ENCODE measurements around the gene HOGA1.
"Not testable (repeated sequence)": the region's sequence is repeated elsewhere in the genome, so short reads cannot be mapped to it uniquely, and the experiment has no call there.

The HOGA1 gene

GRCh38 chr10:97611473-97611872 lies 27.3 kb downstream of the HOGA1 start:
- DNase-seq (ENCODE audit: low spot score) = no peak

GRCh38 chr10:97612386-97612785 lies 28.2 kb downstream of the HOGA1 start:
- DNase-seq (ENCODE audit: low spot score) = no peak

- DNase-seq (ENCODE audit: low spot score) = no peak
Observed at GRCh38 chr10:97618285-97618684, 34.1 kb downstream of the HOGA1 start.

GRCh38 chr10:97618733-97619132 lies 34.5 kb downstream of the HOGA1 start:
- no peak for DNase-seq (ENCODE audit: low spot score)

GRCh38 chr10:97623277-97623676 lies 39.1 kb downstream of the HOGA1 start:
- no peak for DNase-seq (ENCODE audit: low spot score)

- no peak for DNase-seq (ENCODE audit: low spot score)
Observed at GRCh38 chr10:97627731-97628130, 43.5 kb downstream of the HOGA1 start.

- no peak for DNase-seq (ENCODE audit: low spot score)
Observed at GRCh38 chr10:97628228-97628627, 44.0 kb downstream of the HOGA1 start.

GRCh38 chr10:97629289-97629688 lies 45.1 kb downstream of the HOGA1 start:
- no peak for DNase-seq (ENCODE audit: low spot score)

- DNase-seq (ENCODE audit: low spot score) = no peak
Observed at GRCh38 chr10:97631098-97631497, 46.9 kb downstream of the HOGA1 start.

- peak; percentile 94 for DNase-seq (ENCODE audit: low spot score)
Observed at GRCh38 chr10:97632949-97633884, 49.0 kb downstream of the HOGA1 start, which contains the start of gene MORN4. MORN4 (minus strand) TSS chr10:97633500; CDS start chr10:97619653, 13,847 bp downstream.

- peak; percentile 17 for DNase-seq (ENCODE audit: low spot score)
Observed at GRCh38 chr10:97633921-97634320, 49.7 kb downstream of the HOGA1 start.

- no peak for DNase-seq (ENCODE audit: low spot score)
Observed at GRCh38 chr10:97635577-97635976, 51.4 kb downstream of the HOGA1 start.

- not testable (repeated sequence) for DNase-seq (ENCODE audit: low spot score)
Observed at GRCh38 chr10:97639090-97639489, 54.9 kb downstream of the HOGA1 start.

- DNase-seq (ENCODE audit: low spot score) = peak; percentile 99
Observed at GRCh38 chr10:97640174-97640867, 56.1 kb downstream of the HOGA1 start, which contains the start of gene PI4K2A. PI4K2A (plus strand) TSS chr10:97640671; CDS start chr10:97640743, 72 bp downstream.

- DNase-seq (ENCODE audit: low spot score) = no peak
Observed at GRCh38 chr10:97640868-97641811, 57.0 kb downstream of the HOGA1 start.

- DNase-seq (ENCODE audit: low spot score) = not testable (repeated sequence)
Observed at GRCh38 chr10:97642471-97643159, 58.4 kb downstream of the HOGA1 start.

- DNase-seq (ENCODE audit: low spot score) = no peak
Observed at GRCh38 chr10:97643441-97643985, 59.3 kb downstream of the HOGA1 start.

GRCh38 chr10:97644936-97645335 lies 60.7 kb downstream of the HOGA1 start:
- DNase-seq (ENCODE audit: low spot score) = no peak

- DNase-seq (ENCODE audit: low spot score) = no peak
Observed at GRCh38 chr10:97647556-97647955, 63.4 kb downstream of the HOGA1 start.

GRCh38 chr10:97648562-97649404 lies 64.6 kb downstream of the HOGA1 start:
- DNase-seq (ENCODE audit: low spot score) = peak; percentile 59
